K562 (cell line): Measurements from ENCODE around the gene APC. TPM values are rescaled to one million over a fixed set of nuclear protein-coding genes. Genes with fewer than 3 reads are reported as not detected.

Source experiments
- ATAC-seq: fragments of 200-7000 bp; cut with Tn5 transposase; 3 replicates; pipeline ENCODE4 v1.9.1; 2020; ENCODE audit warnings: moderate library complexity
- BruUV-seq: library from RNA; stranded (reverse); fragments of 400-500 nt; replicated peaks from 2 replicates; lab custom pipeline; 2021; lab: Mats Ljungman, UMichigan
- CTCF ChIA-PET: fragments of 300-600 bp; formaldehyde crosslinking; extraction: SDS; loops from one replicate; lab custom pipeline; 2021; ENCODE audit warnings: low intra/inter-chr PET ratio; lab: Yijun Ruan, JAX
- POLR2A ChIA-PET: fragments of 300-600, 350-650 bp; sonication (Branson Sonifier 250); formaldehyde crosslinking; extraction: SDS; loops from one replicate; lab custom pipeline; 2021; ENCODE audit warnings: antibody characterized with exemption, inconsistent platforms; lab: Yijun Ruan, JAX
- DNase-seq, 4 experiments: peaks; one replicate each; pipeline versions ENCODE4 v3.0.0 to v3.0.0-alpha.2; 2011 to 2018; ENCODE audit warnings: low spot score in 3 of 4, mixed read lengths in 3 of 4; ENCODE audit errors: extremely low read depth in 1 of 4
- FAIRE-seq: peaks from 2 replicates; lab custom pipeline; 2011; peaks lifted over from hg19 to GRCh38; lab: Jason Lieb, UNC
- H2AFZ ChIP-seq: 2 replicates; pipeline ENCODE4 v1.6.0; 2011; ENCODE audit warnings: low read depth, low read length, control low read depth, inconsistent platforms
- H3K27ac ChIP-seq: fragments of 200-600 bp; 3 replicates; pipeline ENCODE4 v1.8.0; 2011; ENCODE audit warnings: low read depth, mild to moderate bottlenecking, control low read depth, inconsistent platforms, low read length, moderate library complexity, mixed read lengths; ENCODE audit errors: extremely low read depth
- H3K27me3 ChIP-seq, 2 experiments: fragments of 300-600 bp in 1 of 2; 2 replicates in 1 of 2; 3 replicates in 1 of 2; pipeline versions ENCODE4 v1.6.0 to v1.8.0; 2011; ENCODE audit warnings: inconsistent platforms in 2 of 2, low read length in 2 of 2, mild to moderate bottlenecking in 1 of 2, mixed read lengths in 1 of 2, moderate library complexity in 1 of 2; ENCODE audit not compliant: control insufficient read depth in 2 of 2, insufficient read depth in 2 of 2
- H3K36me3 ChIP-seq: fragments of 300-600 bp; 3 replicates; pipeline ENCODE4 v1.8.0; 2011; ENCODE audit warnings: mild to moderate bottlenecking, low read length, inconsistent platforms; ENCODE audit not compliant: control insufficient read depth, insufficient read depth
- H3K4me1 ChIP-seq, 2 experiments: fragments of 200-600 bp in 1 of 2; replicated peaks in 1 of 2; 2 replicates in 1 of 2; 3 replicates in 1 of 2; pipeline versions ENCODE4 v1.5.1 to v1.8.0; 2011; ENCODE audit warnings: inconsistent platforms in 2 of 2, low read length in 2 of 2, mild to moderate bottlenecking in 1 of 2, mixed read lengths in 1 of 2, moderate library complexity in 1 of 2; ENCODE audit not compliant: control insufficient read depth in 2 of 2, insufficient read depth in 2 of 2
- H3K4me2 ChIP-seq: 2 replicates; pipeline ENCODE4 v1.6.1; 2011; ENCODE audit warnings: low read length, control low read depth, inconsistent platforms, mixed read lengths; ENCODE audit not compliant: insufficient read depth
- H3K4me3 ChIP-seq: fragments of 200-600 bp; sonication (generic), shearing (Covaris generic); 2 replicates; pipeline ENCODE4 v1.5.1; 2016; ENCODE audit warnings: control low read depth, inconsistent platforms
- H3K79me2 ChIP-seq: fragments of 200-600 bp; 3 replicates; pipeline ENCODE4 v1.8.0; 2011; ENCODE audit warnings: low read length, inconsistent platforms; ENCODE audit not compliant: control insufficient read depth, insufficient read depth
- H3K9ac ChIP-seq, 2 experiments: 2 replicates each; pipeline versions ENCODE4 v1.6.0 to v1.6.1; 2011; ENCODE audit warnings: low read depth in 2 of 2, low read length in 2 of 2, control low read depth in 1 of 2, inconsistent platforms in 1 of 2, mild to moderate bottlenecking in 1 of 2, mixed read lengths in 1 of 2; ENCODE audit not compliant: insufficient read depth in 1 of 2
- H3K9me1 ChIP-seq: one replicate; pipeline ENCODE4 v1.6.0; 2011; ENCODE audit warnings: inconsistent platforms, mild to moderate bottlenecking, low read length, moderate library complexity; ENCODE audit not compliant: control insufficient read depth, insufficient read depth
- H3K9me3 ChIP-seq: replicated peaks from 2 replicates; pipeline ENCODE4 v1.5.1; 2011; ENCODE audit warnings: low read depth, low read length, inconsistent platforms; ENCODE audit not compliant: control insufficient read depth, insufficient read depth
- H4K20me1 ChIP-seq: replicated peaks from 2 replicates; pipeline ENCODE4 v1.6.1; 2011; ENCODE audit warnings: low read length, inconsistent platforms, mixed read lengths; ENCODE audit not compliant: control insufficient read depth, insufficient read depth
- CEBPB ChIP-seq: fragments of 450-650 bp; IDR thresholded peaks from 2 replicates; pipeline ENCODE4 v1.6.1; 2016; ENCODE audit warnings: missing genetic modification characterization, missing compliant biosample characterization
- JUND ChIP-seq, 2 experiments: IDR thresholded peaks; 2 replicates in 1 of 2; 3 replicates in 1 of 2; pipeline ENCODE4 v1.6.1; 2011; ENCODE audit warnings: borderline replicate concordance in 2 of 2, low read depth in 2 of 2, low read length in 2 of 2, improper control_type of control experiment in 1 of 2, missing biosample characterization in 1 of 2, missing genetic modification characterization in 1 of 2, missing genetic modification reagents in 1 of 2
- MEIS2 ChIP-seq: fragments of 450-650 bp; IDR thresholded peaks from 2 replicates; pipeline ENCODE4 v1.6.1; 2014; ENCODE audit warnings: mild to moderate bottlenecking; ENCODE audit not compliant: partially characterized antibody
- ZKSCAN3 ChIP-seq: fragments of 250-450 bp; sonication (Bioruptor Pico); IDR thresholded peaks from 2 replicates; pipeline ENCODE4 v1.4.0; 2020
- WGBS: fragments of 100-300 bp; shearing (Covaris generic); methylation state at CpG from one replicate; pipeline ENCODE4 v1.1.6; 2016; ENCODE audit warnings: low coverage, mixed read lengths; ENCODE audit not compliant: insufficient coverage; ENCODE audit errors: missing lambda C conversion rate; 5-methylcytosine and 5-hydroxymethylcytosine counted together
- in situ Hi-C: fragments of 300-500 bp; cut with MboI; formaldehyde crosslinking; loops from 4 replicates; pipeline ENCODE4 v1.15.0; 2018; ENCODE audit warnings: inconsistent platforms, mixed read lengths
- intact Hi-C: fragments of 100-400 bp; cut with micrococcal nuclease; formaldehyde crosslinking; loops from 2 replicates; pipeline ENCODE4 v1.14.2; 2022
- polyA plus RNA-seq, 8 experiments: library from polyadenylated mRNA; depleted of rRNA in 4 of 8; stranded (reverse) in 5 of 8; unstranded in 3 of 8; fragments of >200 nt; fragmentation: Nextera tagmentation in 2 of 8; fragmentation: Illumina TruSeq in 1 of 8; extraction: Ambion mirVana in 2 of 8; extraction: Trizol in 1 of 8; gene quantifications; 2 replicates each; pipeline versions ENCODE4 v1.2.1 to v1.2.3, GENCODE V29; 2011 to 2014; ENCODE audit warnings: inconsistent platforms in 1 of 8, missing spikeins in 1 of 8
- total RNA-seq, 7 experiments: library from RNA; depleted of rRNA in 6 of 7; stranded (reverse); fragments of >200 nt in 6 of 7; fragmentation: Illumina TruSeq in 2 of 7; extraction: Trizol in 2 of 7; gene quantifications; 2 replicates each; pipeline versions ENCODE4 v1.2.1 to v1.2.3, GENCODE V29; 2011 to 2021; ENCODE audit warnings: low replicate concordance in 1 of 7
- TF ChIP-seq, protein P1 (sequence below), 2 experiments: IDR thresholded peaks in 1 of 2; conservative IDR thresholded peaks in 1 of 2; 2 replicates each; pipeline ENCODE4 v1.6.1; 2016; ENCODE audit warnings: low read depth in 2 of 2, mild to moderate bottlenecking in 1 of 2, missing compliant biosample characterization in 1 of 2, missing genetic modification characterization in 1 of 2, moderate library complexity in 1 of 2
- TF ChIP-seq, protein P2 (sequence below): fragments of 450-650 bp; IDR thresholded peaks from 2 replicates; pipeline ENCODE4 v1.6.1; 2016

The APC gene
- total and polyA plus RNA-seq, 9 of the 15 experiments (the other 6 are each of a cell fraction or from before 2014, with no cell fraction given): 5.7 to 29.5 (median 15.4) TPM

DNA sequence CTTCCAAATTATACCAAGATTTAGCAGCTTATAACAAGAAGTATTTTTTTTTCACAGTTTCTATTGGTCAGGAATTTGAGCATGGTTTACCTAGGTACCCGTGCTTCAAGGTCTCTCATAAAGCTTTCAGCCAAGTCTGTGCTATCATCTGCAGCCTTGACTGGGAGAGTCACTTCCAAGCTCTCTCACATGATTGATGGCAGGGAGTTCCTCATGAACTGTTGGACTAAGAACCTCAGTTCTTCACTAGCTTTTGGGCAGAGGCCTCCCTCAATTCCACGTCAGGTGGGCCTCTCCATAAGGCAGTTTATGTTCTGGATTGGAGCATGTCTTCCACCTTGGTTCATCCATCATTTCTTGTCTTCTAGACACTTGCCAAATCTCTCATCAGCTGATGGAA, 39.9 kb upstream of the APC start:
- no peaks in the 10 kb centered on the region for H3K27me3 ChIP-seq
- no peaks in the 10 kb centered on the region for H4K20me1 ChIP-seq
- no peaks in the 10 kb centered on the region for H3K36me3 ChIP-seq
- no peak overlapping the region for H3K4me2 ChIP-seq
- FAIRE-seq (peak; percentile 71), DNase-seq (peak in 1 of 4 experiments; percentile 48), ATAC-seq (peak; percentile 24; the same call in 1 of the 3 replicates)
- no peak overlapping the region for H3K27ac ChIP-seq
- no peaks in the 10 kb centered on the region for H3K79me2 ChIP-seq
- intact Hi-C loops: loop anchor here (2.0 to 10.0 kb wide), 2 partner anchors 41 to 907 kb away; no protein-coding TSS in a partner anchor
- ChIA-PET CTCF (no interaction called here), POLR2A (interaction anchor here (1.3 kb wide), 1 partner anchor 10 kb away, joined by 3 read pairs; no protein-coding TSS in a partner anchor)
- H3K4me1 ChIP-seq: peaks cover 0 to 18% of the 10 kb centered on the region in 2 experiments; a peak in 2 of 5 replicates
- H3K9me3 ChIP-seq: no peaks in the 10 kb centered on the region
- no peak overlapping the region for H3K9ac ChIP-seq
- WGBS: 23% methylated on average over 2 of the region's 2 CpGs
- no peak overlapping the region for H3K4me3 ChIP-seq
- TF ChIP-seq, protein P1, sequence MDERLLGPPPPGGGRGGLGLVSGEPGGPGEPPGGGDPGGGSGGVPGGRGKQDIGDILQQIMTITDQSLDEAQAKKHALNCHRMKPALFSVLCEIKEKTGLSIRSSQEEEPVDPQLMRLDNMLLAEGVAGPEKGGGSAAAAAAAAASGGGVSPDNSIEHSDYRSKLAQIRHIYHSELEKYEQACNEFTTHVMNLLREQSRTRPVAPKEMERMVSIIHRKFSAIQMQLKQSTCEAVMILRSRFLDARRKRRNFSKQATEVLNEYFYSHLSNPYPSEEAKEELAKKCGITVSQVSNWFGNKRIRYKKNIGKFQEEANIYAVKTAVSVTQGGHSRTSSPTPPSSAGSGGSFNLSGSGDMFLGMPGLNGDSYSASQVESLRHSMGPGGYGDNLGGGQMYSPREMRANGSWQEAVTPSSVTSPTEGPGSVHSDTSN (CRISPR knock-in tag; IDR thresholded peaks at IDR 0.05; ENCODE audit: low read depth): no peak; the same call in 1 of the 2 replicates
- TF ChIP-seq, protein P1 (tag; conservative IDR thresholded peaks at IDR 0.05; ENCODE audit: low read depth): peak; percentile 85
- TF ChIP-seq CEBPB (tag) (no peak), MEIS2 (peak; percentile 91), ZKSCAN3 (CRISPR knock-in tag) (no peak), JUND (IDR thresholded peaks at IDR 0.05; ENCODE audit: borderline replicate concordance, low read depth, low read length) (no peak), JUND (tag; IDR thresholded peaks at IDR 0.05; ENCODE audit: borderline replicate concordance, low read depth, low read length) (no peak)
- TF ChIP-seq, protein P2, sequence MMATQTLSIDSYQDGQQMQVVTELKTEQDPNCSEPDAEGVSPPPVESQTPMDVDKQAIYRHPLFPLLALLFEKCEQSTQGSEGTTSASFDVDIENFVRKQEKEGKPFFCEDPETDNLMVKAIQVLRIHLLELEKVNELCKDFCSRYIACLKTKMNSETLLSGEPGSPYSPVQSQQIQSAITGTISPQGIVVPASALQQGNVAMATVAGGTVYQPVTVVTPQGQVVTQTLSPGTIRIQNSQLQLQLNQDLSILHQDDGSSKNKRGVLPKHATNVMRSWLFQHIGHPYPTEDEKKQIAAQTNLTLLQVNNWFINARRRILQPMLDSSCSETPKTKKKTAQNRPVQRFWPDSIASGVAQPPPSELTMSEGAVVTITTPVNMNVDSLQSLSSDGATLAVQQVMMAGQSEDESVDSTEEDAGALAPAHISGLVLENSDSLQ: peak; percentile 87
- in situ Hi-C loops: no loop called here
- no peak overlapping the region for H2AFZ ChIP-seq
- no TSS peak for BruUV-seq
- no peaks in the 10 kb centered on the region for H3K9me1 ChIP-seq
